Fibroblast of lung (primary cell): Measurements from ENCODE around the gene SFMBT2. TPM values are rescaled to one million over a fixed set of nuclear protein-coding genes. Genes with fewer than 3 reads are reported as not detected.

Experiments used
- DNase-seq, 2 donors: peaks; one replicate each; pipeline versions ENCODE4 v3.0.0 to v3.0.0-alpha.2; 2010; ENCODE audit warnings: low read depth in 2 of 2
- H2AFZ ChIP-seq: 2 replicates; pipeline ENCODE4 v1.5.1; 2012; ENCODE audit warnings: low read length, control low read depth, inconsistent platforms
- H3K27ac ChIP-seq: 2 replicates; pipeline ENCODE4 v1.5.1; 2011; ENCODE audit warnings: low read length, control low read depth; ENCODE audit not compliant: insufficient read depth
- H3K27me3 ChIP-seq: 2 replicates; pipeline ENCODE4 v1.5.1; 2011; ENCODE audit warnings: mild to moderate bottlenecking, low read length; ENCODE audit not compliant: control insufficient read depth, insufficient read depth
- H3K36me3 ChIP-seq: 2 replicates; pipeline ENCODE4 v1.5.1; 2011; ENCODE audit warnings: low read length; ENCODE audit not compliant: control insufficient read depth, insufficient read depth
- H3K4me1 ChIP-seq: 2 replicates; pipeline ENCODE4 v1.5.1; 2011; ENCODE audit warnings: low read length; ENCODE audit not compliant: control insufficient read depth, insufficient read depth; ENCODE audit errors: extremely low read depth
- H3K4me2 ChIP-seq: 2 replicates; pipeline ENCODE4 v1.5.1; 2011; ENCODE audit warnings: low read length, control low read depth; ENCODE audit not compliant: insufficient read depth; ENCODE audit errors: extremely low read depth
- H3K4me3 ChIP-seq, 4 experiments: fragments of 200-600 bp in 1 of 4; sonication (generic) in 1 of 4; replicated peaks in 1 of 4; 2 replicates each; pipeline ENCODE4 v1.5.1; 2011 to 2016; ENCODE audit warnings: low read length in 4 of 4, low read depth in 3 of 4, mild to moderate bottlenecking in 3 of 4, control low read depth in 2 of 4, inconsistent platforms in 1 of 4, mixed read lengths in 1 of 4; ENCODE audit not compliant: insufficient read depth in 1 of 4; ENCODE audit errors: control extremely low read depth in 1 of 4
- H3K79me2 ChIP-seq: 2 replicates; pipeline ENCODE4 v1.5.1; 2012; ENCODE audit warnings: mild to moderate bottlenecking, low read length, inconsistent platforms; ENCODE audit not compliant: control insufficient read depth, insufficient read depth
- H3K9ac ChIP-seq: 2 replicates; pipeline ENCODE4 v1.5.1; 2011; ENCODE audit warnings: mild to moderate bottlenecking, low read length, control low read depth; ENCODE audit not compliant: insufficient read depth
- H3K9me3 ChIP-seq: 2 replicates; pipeline ENCODE4 v1.5.1; 2012; ENCODE audit warnings: low read depth, low read length; ENCODE audit not compliant: control insufficient read depth, insufficient read depth
- H4K20me1 ChIP-seq: 2 replicates; pipeline ENCODE4 v1.5.1; 2011; ENCODE audit warnings: low read length; ENCODE audit not compliant: control insufficient read depth, insufficient read depth; ENCODE audit errors: extremely low read depth
- EZH2 ChIP-seq: IDR thresholded peaks from 2 replicates; pipeline ENCODE4 v1.5.1; 2012; ENCODE audit warnings: low read length, control low read depth, mild to moderate bottlenecking; ENCODE audit errors: missing control alignments
- polyA plus RNA-seq, 2 donors: library from polyadenylated mRNA; depleted of rRNA in 1 of 2; stranded (reverse) in 1 of 2; unstranded in 1 of 2; fragments of >200 nt; gene quantifications; 2 replicates each; pipeline ENCODE4 v1.2.1, GENCODE V29; 2011 to 2012; ENCODE audit warnings: missing spikeins in 1 of 2
- total RNA-seq: library from RNA; depleted of rRNA; stranded (reverse); fragments of >200 nt; gene quantifications from 2 replicates; pipeline ENCODE4 v1.2.1, GENCODE V29; 2014
- TF ChIP-seq, protein P1 (sequence below), 2 donors: IDR thresholded peaks in 1 of 2; conservative IDR thresholded peaks in 1 of 2; 1 replicate in 1 of 2; 2 replicates in 1 of 2; pipeline ENCODE4 v1.5.1; 2011 to 2012; ENCODE audit warnings: low read length in 2 of 2, control low read depth in 1 of 2, inconsistent platforms in 1 of 2, low read depth in 1 of 2, mild to moderate bottlenecking in 1 of 2

Gene SFMBT2
- total and polyA plus RNA-seq, 2 donors (not counting 1 experiment from before 2014, with no cell fraction given) = 0.52 to 2.5 TPM

DNA sequence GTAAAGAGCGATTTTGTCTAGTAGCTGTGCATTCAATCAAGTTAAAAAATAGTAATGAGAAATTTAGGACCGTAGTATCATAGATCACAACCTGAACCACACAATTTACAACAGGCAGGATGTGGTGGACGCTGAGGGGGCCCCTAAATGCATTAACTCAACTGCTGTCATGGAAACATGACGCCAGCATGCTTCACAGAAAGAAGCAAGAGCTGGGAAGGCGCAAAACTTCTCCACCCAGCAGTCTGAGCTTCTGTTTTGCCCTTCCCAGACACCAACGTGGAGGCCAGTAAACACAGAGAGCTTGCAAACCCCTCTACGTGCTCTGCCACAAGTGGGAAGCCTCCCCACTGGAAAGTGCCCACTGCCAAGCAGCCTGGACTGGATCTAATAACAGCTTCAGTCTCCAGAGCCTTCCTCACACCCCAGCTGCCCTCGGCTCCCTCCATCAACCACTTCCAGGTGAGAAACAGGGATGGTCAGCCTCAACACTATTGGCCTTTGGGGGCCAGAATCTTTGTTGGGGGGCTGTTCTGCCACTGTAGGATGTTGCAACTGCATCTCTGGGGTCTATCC lies 151.8 kb downstream of the SFMBT2 start:
- H3K27me3 ChIP-seq = no peaks in the 10 kb centered on the region
- H3K27ac ChIP-seq = no peak overlapping the region
- no peak overlapping the region for H3K9ac ChIP-seq
- no peak overlapping the region for H2AFZ ChIP-seq
- no peaks in the 10 kb centered on the region for H3K36me3 ChIP-seq
- H3K9me3 ChIP-seq = no peaks in the 10 kb centered on the region
- TF ChIP-seq, protein P1, sequence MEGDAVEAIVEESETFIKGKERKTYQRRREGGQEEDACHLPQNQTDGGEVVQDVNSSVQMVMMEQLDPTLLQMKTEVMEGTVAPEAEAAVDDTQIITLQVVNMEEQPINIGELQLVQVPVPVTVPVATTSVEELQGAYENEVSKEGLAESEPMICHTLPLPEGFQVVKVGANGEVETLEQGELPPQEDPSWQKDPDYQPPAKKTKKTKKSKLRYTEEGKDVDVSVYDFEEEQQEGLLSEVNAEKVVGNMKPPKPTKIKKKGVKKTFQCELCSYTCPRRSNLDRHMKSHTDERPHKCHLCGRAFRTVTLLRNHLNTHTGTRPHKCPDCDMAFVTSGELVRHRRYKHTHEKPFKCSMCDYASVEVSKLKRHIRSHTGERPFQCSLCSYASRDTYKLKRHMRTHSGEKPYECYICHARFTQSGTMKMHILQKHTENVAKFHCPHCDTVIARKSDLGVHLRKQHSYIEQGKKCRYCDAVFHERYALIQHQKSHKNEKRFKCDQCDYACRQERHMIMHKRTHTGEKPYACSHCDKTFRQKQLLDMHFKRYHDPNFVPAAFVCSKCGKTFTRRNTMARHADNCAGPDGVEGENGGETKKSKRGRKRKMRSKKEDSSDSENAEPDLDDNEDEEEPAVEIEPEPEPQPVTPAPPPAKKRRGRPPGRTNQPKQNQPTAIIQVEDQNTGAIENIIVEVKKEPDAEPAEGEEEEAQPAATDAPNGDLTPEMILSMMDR (conservative IDR thresholded peaks at IDR 0.05 in 1 of 2, IDR thresholded peaks at IDR 0.05 in 1 of 2; ENCODE audit: low read depth in 1 of 2, low read length in 2 of 2) = no peak
- TF ChIP-seq EZH2 = no peak
- no peak overlapping the region for H3K4me2 ChIP-seq
- no peaks in the 10 kb centered on the region for H4K20me1 ChIP-seq
- no peaks in the 10 kb centered on the region for H3K4me1 ChIP-seq
- DNase-seq = peak in 1 of 2 donors; percentile 63
- H3K4me3 ChIP-seq = no peak overlapping the region
- no peaks in the 10 kb centered on the region for H3K79me2 ChIP-seq

DNA sequence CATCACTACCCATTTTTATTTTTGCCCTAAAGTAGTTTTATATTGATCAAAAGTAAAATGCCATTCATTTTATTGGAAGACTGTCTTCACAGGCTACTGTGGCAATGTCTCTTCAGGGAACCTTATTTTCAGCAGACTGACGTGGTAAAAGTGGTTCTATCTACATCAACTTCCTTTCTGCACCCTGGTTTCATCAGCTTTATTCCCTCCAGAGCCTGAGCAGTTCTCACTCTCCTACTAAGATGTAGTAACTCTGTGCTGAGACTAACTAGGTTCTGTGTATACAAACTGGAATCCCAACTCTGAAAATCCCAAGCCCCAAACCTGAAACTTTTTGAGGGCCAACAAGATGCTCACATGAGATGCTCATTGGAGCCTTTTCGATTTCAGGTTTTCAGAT lies 155.3 kb downstream of the SFMBT2 start:
- no peak for TF ChIP-seq EZH2
- TF ChIP-seq, protein P1 (conservative IDR thresholded peaks at IDR 0.05 in 1 of 2, IDR thresholded peaks at IDR 0.05 in 1 of 2; ENCODE audit: low read depth in 1 of 2, low read length in 2 of 2) = no peak
- DNase-seq = no peak
- Histone ChIP-seq H3K9me3 (no peaks in the 10 kb centered on the region), H3K79me2 (no peaks in the 10 kb centered on the region), H3K36me3 (no peaks in the 10 kb centered on the region), H3K4me2 (no peak overlapping the region), H3K27ac (no peak overlapping the region), H3K9ac (no peak overlapping the region), H4K20me1 (no peaks in the 10 kb centered on the region), H2AFZ (no peak overlapping the region), H3K27me3 (no peaks in the 10 kb centered on the region), H3K4me3 (no peak overlapping the region), H3K4me1 (no peaks in the 10 kb centered on the region)

DNA sequence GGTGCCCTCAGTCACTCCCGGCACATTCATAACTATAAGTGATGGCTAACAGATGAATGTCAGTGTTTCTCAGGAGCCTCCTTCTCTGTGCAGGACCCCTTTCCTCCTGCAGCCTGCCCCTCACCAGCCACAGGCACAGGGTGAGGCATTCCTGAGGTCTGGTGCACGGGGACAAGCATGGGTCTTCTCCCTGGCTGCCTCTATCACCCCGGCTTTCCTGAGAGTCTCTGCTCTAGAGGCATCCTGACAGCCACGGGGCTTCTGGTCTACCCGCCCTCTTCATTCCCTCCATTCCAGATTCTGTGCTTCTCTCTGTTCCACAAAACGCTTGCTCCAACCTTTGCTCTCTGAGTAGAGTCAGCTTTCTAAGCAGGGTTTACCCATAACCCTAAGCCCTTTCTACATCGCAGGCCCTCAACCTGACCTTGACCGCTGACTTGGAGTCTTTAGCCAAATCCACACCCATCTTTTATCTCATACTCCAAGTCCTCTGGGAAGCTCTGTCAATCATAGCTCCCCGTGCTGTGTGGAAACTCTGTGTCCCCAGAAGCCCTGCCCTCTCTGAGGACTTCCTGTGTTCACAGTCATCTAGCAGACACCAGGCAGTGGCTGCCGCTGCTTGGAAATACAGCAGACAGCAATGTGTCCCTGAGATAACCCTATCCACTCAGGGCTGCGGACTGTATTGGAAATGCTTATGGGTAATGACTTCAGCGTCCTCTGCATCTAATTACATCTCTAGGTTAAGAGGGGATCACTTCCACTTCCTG lies 159.0 kb downstream of the SFMBT2 start:
- no peaks in the 10 kb centered on the region for H3K36me3 ChIP-seq
- no peaks in the 10 kb centered on the region for H3K79me2 ChIP-seq
- no peak overlapping the region for H3K4me2 ChIP-seq
- TF ChIP-seq, protein P1 (conservative IDR thresholded peaks at IDR 0.05 in 1 of 2, IDR thresholded peaks at IDR 0.05 in 1 of 2; ENCODE audit: low read depth in 1 of 2, low read length in 2 of 2) = no peak
- no peak for TF ChIP-seq EZH2
- H3K27ac ChIP-seq = no peak overlapping the region
- no peaks in the 10 kb centered on the region for H3K27me3 ChIP-seq
- H2AFZ ChIP-seq = no peak overlapping the region
- no peak overlapping the region for H3K4me3 ChIP-seq
- no peak overlapping the region for H3K9ac ChIP-seq
- no peaks in the 10 kb centered on the region for H4K20me1 ChIP-seq
- H3K4me1 ChIP-seq = no peaks in the 10 kb centered on the region
- H3K9me3 ChIP-seq = no peaks in the 10 kb centered on the region
- no peak for DNase-seq
